Right ventricle myocardium superior (tissue), 1 donor: ENCODE data around the gene ATP11A. TPM values are rescaled to one million over a fixed set of nuclear protein-coding genes. Genes with fewer than 3 reads are reported as not detected.

Source experiments
- ATAC-seq: fragments of 200-7000 bp; cut with Tn5 transposase; one replicate; pipeline ENCODE4 v1.9.1; 2020; ENCODE audit warnings: mild to moderate bottlenecking; ENCODE audit not compliant: poor library complexity
- DNase-seq: peaks from one replicate; pipeline ENCODE4 v3.0.0-alpha.2; 2020
- intact Hi-C: fragments of 100-400 bp; cut with DNase I; formaldehyde crosslinking; loops from one replicate; pipeline ENCODE4 v1.11.2; 2022
- total RNA-seq: library from RNA; stranded (reverse); fragmentation: NEBNext Ultra II Directional; extraction: Animal tissue kit (Norgen Biotek cat#: 25700); gene quantifications from one replicate; pipeline ENCODE4 v1.2.1, GENCODE V29; 2021
- donor health status: DM: no; HTN: yes; CAD: no; lungs with severe emphysema.

ATP11A gene
- total RNA-seq, 1 donor from 2014 or later, result 73.6 TPM

DNA sequence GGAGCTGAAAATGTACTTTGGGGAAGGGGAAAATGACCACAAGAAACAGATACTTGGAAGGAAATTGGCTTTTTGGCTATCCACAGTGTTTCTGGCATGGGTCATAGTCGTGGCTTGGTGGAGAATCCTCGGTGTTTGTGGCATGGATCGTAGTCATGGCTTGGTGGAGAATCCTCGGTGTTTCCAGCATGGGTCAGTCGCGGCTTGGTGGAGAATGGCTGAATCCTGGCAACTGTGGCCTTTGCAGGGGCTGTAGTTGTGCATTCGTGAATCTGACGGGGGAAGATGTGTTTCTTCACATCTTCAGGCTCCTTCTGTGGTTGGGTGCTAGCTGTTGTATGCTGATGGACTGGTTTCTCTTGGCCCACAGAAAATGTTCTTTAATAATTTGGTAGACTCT, 217.4 kb downstream of the ATP11A start:
- no peak for ATAC-seq
- DNase-seq, result no peak
- intact Hi-C loops, result no loop called here

DNA sequence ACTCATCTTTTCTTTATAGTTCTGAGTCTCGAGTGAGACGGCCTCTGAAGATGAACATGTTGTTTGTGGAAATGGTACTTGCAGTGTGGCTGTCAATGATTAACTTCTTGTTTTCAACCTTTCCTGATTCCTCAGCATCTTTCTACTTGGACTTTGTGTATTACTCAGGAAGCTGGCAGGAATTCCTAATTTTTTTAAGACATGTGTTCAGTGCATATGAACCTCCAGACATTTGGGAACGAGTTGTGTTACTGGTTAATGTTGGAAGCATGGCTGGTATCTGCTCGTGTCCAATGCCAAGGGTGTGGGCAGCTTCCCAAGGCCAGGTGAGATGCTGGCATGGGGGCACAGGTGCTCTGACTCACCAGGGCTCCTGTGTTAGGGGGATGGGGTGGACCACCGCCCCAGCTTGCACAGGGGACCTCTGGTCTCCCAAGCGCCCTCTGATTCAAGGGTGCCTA, 218.1 kb downstream of the ATP11A start:
- no peak for DNase-seq
- intact Hi-C loops, result no loop called here
- ATAC-seq, result no peak

GRCh38 chr13:112908342-112908741, 218.5 kb downstream of the ATP11A start:
- ATAC-seq (no peak), DNase-seq (no peak)

GRCh38 chr13:112910016-112910415, 220.2 kb downstream of the ATP11A start:
- DNase-seq, result no peak
- intact Hi-C loops, result no loop called here

More at GRCh38 chr13:112908342-112908741, 218.5 kb downstream of the ATP11A start:
- intact Hi-C loops, result no loop called here

GRCh38 chr13:112910616-112911280, 220.9 kb downstream of the ATP11A start:
- no peak for ATAC-seq
- DNase-seq, result no peak
- intact Hi-C loops, result no loop called here

More at GRCh38 chr13:112910016-112910415, 220.2 kb downstream of the ATP11A start:
- no peak for ATAC-seq

DNA sequence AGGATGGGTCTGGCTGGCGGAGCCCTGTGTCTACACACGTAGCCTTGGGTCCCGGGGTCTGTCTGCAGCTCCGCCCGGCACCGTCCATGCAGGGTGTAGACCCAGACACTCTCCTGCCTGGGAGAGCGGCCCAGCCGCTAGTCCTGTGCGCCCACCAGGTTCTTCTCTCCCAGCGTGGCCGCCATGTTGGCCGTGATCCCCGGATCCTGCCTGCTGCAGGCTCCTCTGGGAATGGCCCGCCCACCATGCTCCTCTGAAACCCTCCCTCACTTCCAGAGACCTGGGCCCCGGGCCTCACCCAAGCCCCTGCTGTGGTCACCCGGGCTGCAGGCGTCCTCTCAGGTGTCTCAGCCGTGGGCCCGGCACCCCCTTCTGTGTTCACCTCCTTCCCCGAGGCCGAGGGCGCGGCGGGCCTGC, 221.5 kb downstream of the ATP11A start:
- no peak for ATAC-seq
- no peak for DNase-seq
- intact Hi-C loops, result no loop called here

GRCh38 chr13:112911883-112912282, 222.0 kb downstream of the ATP11A start:
- DNase-seq, result no peak
- intact Hi-C loops, result no loop called here
- ATAC-seq, result no peak

- DNase-seq (no peak), ATAC-seq (no peak)
- intact Hi-C loops, result no loop called here
Measured at GRCh38 chr13:112912726-112913440, 223.0 kb downstream of the ATP11A start.

GRCh38 chr13:112916296-112916695, 226.5 kb downstream of the ATP11A start:
- DNase-seq (no peak), ATAC-seq (no peak)
- intact Hi-C loops, result no loop called here

DNA sequence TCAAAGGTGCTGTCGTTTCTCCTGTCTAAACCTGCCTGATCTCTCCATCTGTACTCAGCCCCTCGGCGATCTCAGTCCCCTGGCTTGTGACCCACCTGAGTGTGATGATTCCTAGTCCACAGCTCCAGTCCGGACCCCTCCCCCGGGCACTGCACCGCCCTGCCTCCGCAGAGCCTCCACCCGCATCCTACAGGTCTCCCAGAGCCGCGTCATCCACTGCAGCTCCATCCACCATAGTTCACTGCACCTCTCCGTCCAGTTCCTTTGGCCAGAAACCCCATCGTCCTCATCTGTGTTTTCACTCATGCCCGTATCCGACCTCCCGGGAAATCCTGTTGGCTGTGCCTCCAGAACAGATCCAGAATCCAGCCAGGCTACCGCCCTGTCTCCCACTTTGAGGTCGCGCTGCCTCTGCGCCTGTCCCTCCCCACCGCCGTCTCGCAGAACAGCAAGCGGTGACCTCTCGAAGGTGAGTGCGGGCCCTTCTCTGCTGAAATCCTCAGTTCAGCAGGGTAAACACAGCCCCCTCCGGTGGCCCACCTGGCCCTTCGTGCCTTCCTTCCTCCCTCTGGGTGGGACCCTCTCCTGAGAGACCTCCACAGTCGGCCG, 227.3 kb downstream of the ATP11A start:
- intact Hi-C loops, result no loop called here
- ATAC-seq, result no peak

GRCh38 chr13:112917737-112918136, 227.9 kb downstream of the ATP11A start:
- no peak for DNase-seq
- ATAC-seq, result no peak
- intact Hi-C loops, result no loop called here

More for the DNA sequence above, 227.3 kb downstream of the ATP11A start:
- DNase-seq, result no peak

DNA sequence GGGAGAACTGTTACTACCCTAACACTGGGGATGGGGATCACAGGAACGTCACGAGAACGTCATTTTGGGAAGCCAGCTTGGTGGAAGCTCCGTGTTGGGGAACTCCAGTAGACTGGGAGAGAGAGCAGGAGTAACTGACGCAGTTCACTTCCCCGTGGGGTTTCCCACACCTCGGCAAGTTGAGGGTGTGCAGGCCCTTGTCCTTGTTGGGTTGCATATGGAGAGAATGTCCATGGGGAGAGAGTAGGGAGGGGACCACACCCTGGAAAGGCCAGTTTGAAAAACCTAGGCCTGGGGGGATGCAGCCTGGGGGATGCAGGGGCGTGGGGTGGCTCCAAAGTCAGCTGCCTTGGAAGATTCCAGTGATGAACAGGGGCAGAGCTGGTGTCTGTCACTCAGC, 228.4 kb downstream of the ATP11A start:
- intact Hi-C loops, result no loop called here
- no peak for ATAC-seq

DNA sequence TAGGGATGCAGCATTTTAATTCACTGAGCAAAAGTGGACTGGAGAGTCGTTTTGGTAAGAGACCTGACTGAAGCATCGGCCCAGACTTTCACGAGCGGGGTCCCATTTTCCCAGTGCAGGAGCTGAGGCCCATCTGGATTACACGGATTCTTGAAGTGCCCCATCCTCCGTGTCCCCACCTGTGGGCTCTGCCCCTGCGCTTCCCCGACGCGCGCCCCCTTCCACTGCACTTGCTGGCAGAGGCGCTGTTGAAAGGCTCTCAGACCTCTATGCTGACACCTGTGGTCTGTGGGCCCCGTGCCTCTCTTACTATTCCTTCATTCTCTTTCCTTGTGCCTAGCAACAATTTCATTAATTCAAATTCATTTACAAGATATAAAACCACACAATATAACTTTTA, 228.9 kb downstream of the ATP11A start:
- intact Hi-C loops, result no loop called here
- DNase-seq (no peak), ATAC-seq (no peak)

More for the DNA sequence above, 228.4 kb downstream of the ATP11A start:
- DNase-seq, result no peak

- intact Hi-C loops, result no loop called here
- DNase-seq (no peak), ATAC-seq (no peak)
Measured at GRCh38 chr13:112923962-112924361, 234.1 kb downstream of the ATP11A start.

DNA sequence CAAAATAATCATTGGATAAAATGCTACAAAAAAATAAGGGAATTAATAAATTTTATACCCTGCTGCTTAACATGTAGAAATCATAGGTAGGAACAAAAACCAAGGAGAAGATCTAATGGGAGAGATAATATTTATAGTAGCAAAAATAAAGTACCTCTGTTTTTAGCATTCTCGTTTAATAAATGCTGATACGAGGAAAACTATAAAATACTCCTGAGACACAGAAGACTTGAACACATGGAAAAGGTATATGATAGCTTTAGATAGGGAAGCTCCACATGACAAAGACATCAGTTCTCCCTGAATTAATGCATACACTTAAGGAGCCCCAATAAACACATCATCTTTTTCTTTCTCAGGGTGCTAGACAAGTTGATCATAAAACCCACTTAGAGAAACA, 234.5 kb downstream of the ATP11A start:
- no peak for ATAC-seq
- DNase-seq, result no peak
- intact Hi-C loops, result no loop called here

DNA sequence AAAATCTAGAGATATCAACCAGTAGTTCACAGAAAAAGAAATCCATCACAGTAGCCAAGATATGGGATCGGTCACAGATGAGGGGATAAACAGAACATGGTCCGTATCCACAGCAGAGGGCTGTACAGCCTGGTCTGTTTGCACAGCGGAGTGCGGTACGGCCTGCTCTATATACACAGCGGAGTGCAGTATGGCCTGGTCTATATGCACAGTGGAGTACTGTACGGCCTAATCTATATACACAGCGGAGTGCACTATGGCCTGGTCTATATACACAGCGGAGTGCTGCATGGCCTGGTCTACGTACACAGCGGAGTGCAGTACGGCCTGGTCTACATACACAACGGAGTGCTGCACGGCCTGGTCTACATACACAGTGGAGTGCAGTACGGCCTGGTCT, 236.2 kb downstream of the ATP11A start:
- ATAC-seq, result no peak
- intact Hi-C loops, result no loop called here

GRCh38 chr13:112926993-112927392, 237.2 kb downstream of the ATP11A start:
- DNase-seq (no peak), ATAC-seq (no peak)
- intact Hi-C loops, result no loop called here

More for the DNA sequence above, 236.2 kb downstream of the ATP11A start:
- DNase-seq, result no peak

GRCh38 chr13:112928020-112928971, 238.5 kb downstream of the ATP11A start:
- DNase-seq (no peak), ATAC-seq (no peak)
- intact Hi-C loops, result no loop called here
